ENCODE results near the gene RABEP2. TPM values are rescaled to one million over a fixed set of nuclear protein-coding genes. Genes with fewer than 3 reads are reported as not detected.
A peak's percentile ranks its signal among the peaks of the same experiment; 100 is the strongest.
"Not testable (repeated sequence)": the region's sequence is repeated elsewhere in the genome, so short reads cannot be mapped to it uniquely, and the experiment has no call there.

The RABEP2 gene
- total and polyA plus RNA-seq, 5 donors from 2014 or later = 2.9 to 28.2 (median 3.8) TPM

- Mint-ChIP-seq H3K27me3 (no peaks in the 10 kb centered on the region), H3K9me3 (no peaks in the 10 kb centered on the region), H3K4me1 (peaks cover 0 to 18% (median 8%) of the 10 kb centered on the region in 4 donors), H3K4me3 (no peak overlapping the region), H3K36me3 (peaks cover 40% of the 10 kb centered on the region), H3K27ac (no peak overlapping the region)
- DNase-seq (no peak), ATAC-seq (ENCODE audit: low read depth in 2 of 2) (no peak)
- no peaks in the 10 kb centered on the region for H3K27me3 ChIP-seq (ENCODE audit: control insufficient read depth, insufficient read depth, low read length)
- H3K27ac ChIP-seq (ENCODE audit: insufficient read depth, low read length, poor library complexity, severe bottlenecking) = no peak overlapping the region
- peaks cover 82% of the 10 kb centered on the region for H3K36me3 ChIP-seq (ENCODE audit: control insufficient read depth, insufficient read depth, low read length)
- no peak overlapping the region for H3K4me3 ChIP-seq (ENCODE audit: low read depth, low read length)
- no peaks in the 10 kb centered on the region for H3K9me3 ChIP-seq (ENCODE audit: control insufficient read depth in 2 of 2, low read length in 2 of 2)
- no peaks in the 10 kb centered on the region for H3K4me1 ChIP-seq (ENCODE audit: control insufficient read depth, insufficient read depth, low read length, poor library complexity, severe bottlenecking)
Observed at GRCh38 chr16:28958836-28959235, 33.8 kb upstream of the RABEP2 start.

- no peak overlapping the region for H3K4me3 Mint-ChIP-seq
- no peak overlapping the region for H3K27ac Mint-ChIP-seq
- Histone ChIP-seq H3K27ac (ENCODE audit: insufficient read depth, low read length, poor library complexity, severe bottlenecking) (no peak overlapping the region), H3K4me3 (ENCODE audit: low read depth, low read length) (no peak overlapping the region), H3K9me3 (ENCODE audit: control insufficient read depth in 2 of 2, low read length in 2 of 2) (no peaks in the 10 kb centered on the region), H3K27me3 (ENCODE audit: control insufficient read depth, insufficient read depth, low read length) (no peaks in the 10 kb centered on the region), H3K4me1 (ENCODE audit: control insufficient read depth, insufficient read depth, low read length, poor library complexity, severe bottlenecking) (peaks cover 5% of the 10 kb centered on the region), H3K36me3 (ENCODE audit: control insufficient read depth, insufficient read depth, low read length) (peaks cover 81% of the 10 kb centered on the region)
- no peaks in the 10 kb centered on the region for H3K9me3 Mint-ChIP-seq
- H3K27me3 Mint-ChIP-seq = no peaks in the 10 kb centered on the region
- H3K4me1 Mint-ChIP-seq = peaks cover 0 to 24% (median 12%) of the 10 kb centered on the region in 4 donors
- no peak for DNase-seq
- ATAC-seq (ENCODE audit: low read depth in 2 of 2) = no peak
- H3K36me3 Mint-ChIP-seq = peaks cover 38% of the 10 kb centered on the region
Observed at GRCh38 chr16:28958216-28958615, 33.2 kb upstream of the RABEP2 start.

- Mint-ChIP-seq H3K27me3 (no peaks in the 10 kb centered on the region), H3K36me3 (peaks cover 14% of the 10 kb centered on the region), H3K9me3 (no peaks in the 10 kb centered on the region), H3K4me3 (peak overlapping the region; percentile 90 to 98 (median 94)), H3K4me1 (peaks cover 5 to 41% (median 23%) of the 10 kb centered on the region in 4 donors), H3K27ac (peak overlapping the region; percentile 26 to 91 (median 80))
- ATAC-seq (ENCODE audit: low read depth in 2 of 2) = no peak
- no peaks in the 10 kb centered on the region for H3K9me3 ChIP-seq (ENCODE audit: control insufficient read depth in 2 of 2, low read length in 2 of 2)
- peak in 2 of 3 donors; percentile 36 to 66 for DNase-seq
- peak overlapping the region; percentile 74 for H3K27ac ChIP-seq (ENCODE audit: insufficient read depth, low read length, poor library complexity, severe bottlenecking)
- peaks cover 29% of the 10 kb centered on the region for H3K36me3 ChIP-seq (ENCODE audit: control insufficient read depth, insufficient read depth, low read length)
- H3K4me3 ChIP-seq (ENCODE audit: low read depth, low read length) = peak overlapping the region; percentile 67
- H3K27me3 ChIP-seq (ENCODE audit: control insufficient read depth, insufficient read depth, low read length) = no peaks in the 10 kb centered on the region
- peaks cover 26% of the 10 kb centered on the region for H3K4me1 ChIP-seq (ENCODE audit: control insufficient read depth, insufficient read depth, low read length, poor library complexity, severe bottlenecking)
Observed at GRCh38 chr16:28951410-28951943, 26.4 kb upstream of the RABEP2 start.

GRCh38 chr16:28950648-28951409, 25.8 kb upstream of the RABEP2 start, which contains the start of gene NFATC2IP:
NFATC2IP (plus strand) TSS chr16:28950937; CDS start chr16:28951012, 75 bp downstream.
- H3K4me3 ChIP-seq (ENCODE audit: low read depth, low read length) = peak within 1 kb of the TSS; percentile 67
- peaks cover 5 to 40% (median 25%) of the 10 kb centered on the region in 4 donors for H3K4me1 Mint-ChIP-seq
- H3K27ac Mint-ChIP-seq = peak within 1 kb of the TSS; percentile 80 to 95 (median 95)

GRCh38 chr16:28946681-28947080, 21.6 kb upstream of the RABEP2 start:
- no peaks in the 10 kb centered on the region for H3K9me3 ChIP-seq (ENCODE audit: control insufficient read depth in 2 of 2, low read length in 2 of 2)
- H3K27ac ChIP-seq (ENCODE audit: insufficient read depth, low read length, poor library complexity, severe bottlenecking) = no peak overlapping the region
- Mint-ChIP-seq H3K27ac (no peak overlapping the region), H3K9me3 (peaks cover 0 to 3% (median 0%) of the 10 kb centered on the region in 7 donors), H3K4me1 (peaks cover 2 to 22% (median 13%) of the 10 kb centered on the region in 4 donors), H3K36me3 (peaks cover 4% of the 10 kb centered on the region), H3K27me3 (peaks cover 13% of the 10 kb centered on the region), H3K4me3 (no peak overlapping the region)
- no peak for DNase-seq
- no peaks in the 10 kb centered on the region for H3K27me3 ChIP-seq (ENCODE audit: control insufficient read depth, insufficient read depth, low read length)
- ATAC-seq (ENCODE audit: low read depth in 2 of 2) = no peak
- peaks cover 15% of the 10 kb centered on the region for H3K4me1 ChIP-seq (ENCODE audit: control insufficient read depth, insufficient read depth, low read length, poor library complexity, severe bottlenecking)
- no peaks in the 10 kb centered on the region for H3K36me3 ChIP-seq (ENCODE audit: control insufficient read depth, insufficient read depth, low read length)
- H3K4me3 ChIP-seq (ENCODE audit: low read depth, low read length) = no peak overlapping the region

More at GRCh38 chr16:28950648-28951409, 25.8 kb upstream of the RABEP2 start, which contains the start of gene NFATC2IP:
- no peaks in the 10 kb centered on the region for H3K9me3 ChIP-seq (ENCODE audit: control insufficient read depth in 2 of 2, low read length in 2 of 2)
- peaks cover 27% of the 10 kb centered on the region for H3K4me1 ChIP-seq (ENCODE audit: control insufficient read depth, insufficient read depth, low read length, poor library complexity, severe bottlenecking)
- H3K36me3 ChIP-seq (ENCODE audit: control insufficient read depth, insufficient read depth, low read length) = peaks cover 22% of the 10 kb centered on the region
- peaks cover 1% of the 10 kb centered on the region for H3K27me3 Mint-ChIP-seq
- peaks cover 0 to 2% (median 0%) of the 10 kb centered on the region in 7 donors for H3K9me3 Mint-ChIP-seq
- ATAC-seq (ENCODE audit: low read depth in 2 of 2) = peak; percentile 96 to 97
- peak; percentile 99 to 100 (median 100) for DNase-seq
- H3K27me3 ChIP-seq (ENCODE audit: control insufficient read depth, insufficient read depth, low read length) = no peaks in the 10 kb centered on the region
- H3K4me3 Mint-ChIP-seq = peak within 1 kb of the TSS; percentile 90 to 98 (median 94)
- peak within 1 kb of the TSS; percentile 74 for H3K27ac ChIP-seq (ENCODE audit: insufficient read depth, low read length, poor library complexity, severe bottlenecking)
- H3K36me3 Mint-ChIP-seq = peaks cover 11% of the 10 kb centered on the region

- no peaks in the 10 kb centered on the region for H3K36me3 Mint-ChIP-seq
- H3K27ac ChIP-seq (ENCODE audit: insufficient read depth, low read length, poor library complexity, severe bottlenecking) = no peak overlapping the region
- H3K9me3 ChIP-seq (ENCODE audit: control insufficient read depth in 2 of 2, low read length in 2 of 2) = no peaks in the 10 kb centered on the region
- peaks cover 0 to 3% (median 0%) of the 10 kb centered on the region in 7 donors for H3K9me3 Mint-ChIP-seq
- no peak overlapping the region for H3K4me3 ChIP-seq (ENCODE audit: low read depth, low read length)
- peaks cover 0 to 11% (median 8%) of the 10 kb centered on the region in 4 donors for H3K4me1 Mint-ChIP-seq
- H3K4me1 ChIP-seq (ENCODE audit: control insufficient read depth, insufficient read depth, low read length, poor library complexity, severe bottlenecking) = peaks cover 8% of the 10 kb centered on the region
- no peak for ATAC-seq (ENCODE audit: low read depth in 2 of 2)
- H3K27ac Mint-ChIP-seq = no peak overlapping the region
- H3K36me3 ChIP-seq (ENCODE audit: control insufficient read depth, insufficient read depth, low read length) = no peaks in the 10 kb centered on the region
- no peak for DNase-seq
- no peaks in the 10 kb centered on the region for H3K27me3 ChIP-seq (ENCODE audit: control insufficient read depth, insufficient read depth, low read length)
- no peak overlapping the region for H3K4me3 Mint-ChIP-seq
- peaks cover 21% of the 10 kb centered on the region for H3K27me3 Mint-ChIP-seq
Observed at GRCh38 chr16:28943281-28943680, 18.2 kb upstream of the RABEP2 start.

- not testable (repeated sequence) for H3K27ac ChIP-seq (ENCODE audit: insufficient read depth, low read length, poor library complexity, severe bottlenecking); DNase-seq; H3K4me3 ChIP-seq (ENCODE audit: low read depth, low read length); H3K27me3 ChIP-seq (ENCODE audit: control insufficient read depth, insufficient read depth, low read length); H3K27ac Mint-ChIP-seq; ATAC-seq (ENCODE audit: low read depth in 2 of 2); H3K4me1 ChIP-seq (ENCODE audit: control insufficient read depth, insufficient read depth, low read length, poor library complexity, severe bottlenecking); H3K36me3 Mint-ChIP-seq; H3K9me3 Mint-ChIP-seq; H3K4me3 Mint-ChIP-seq; H3K36me3 ChIP-seq (ENCODE audit: control insufficient read depth, insufficient read depth, low read length); H3K9me3 ChIP-seq (ENCODE audit: control insufficient read depth in 2 of 2, low read length in 2 of 2)
- H3K27me3 Mint-ChIP-seq = peaks cover 30% of the 10 kb centered on the region
- H3K4me1 Mint-ChIP-seq = peaks cover 0 to 19% (median 12%) of the 10 kb centered on the region in 4 donors
Observed at GRCh38 chr16:28939825-28940224, 14.8 kb upstream of the RABEP2 start.
